Coronary artery (tissue), 2 donors: ENCODE measurements around the gene TAOK3.

Experiments
- DNase-seq: peaks from one replicate; pipeline ENCODE4 v3.0.0-alpha.2; 2017; ENCODE audit warnings: low spot score
- H3K27ac ChIP-seq, 2 donors: fragments of 200-600 bp; sonication (generic); one replicate each; pipeline ENCODE4 v1.5.1; 2016 to 2019
- H3K4me3 ChIP-seq: fragments of 200-600 bp; sonication (generic); 2 replicates; pipeline ENCODE4 v1.5.1; 2016; ENCODE audit warnings: mild to moderate bottlenecking, moderate library complexity
- CTCF ChIP-seq: fragments of 200-600 bp; sonication (generic); IDR thresholded peaks from one replicate; pipeline ENCODE4 v1.5.1; 2019; ENCODE audit warnings: antibody characterized with exemption

The TAOK3 gene

GRCh38 chr12:118337194-118337838, 35.4 kb downstream of the TAOK3 start:
- DNase-seq, result no peak
- no peak for TF ChIP-seq CTCF
- H3K4me3 ChIP-seq, result no peak overlapping the region
- H3K27ac ChIP-seq, result no peak overlapping the region

GRCh38 chr12:118336123-118336522, 36.6 kb downstream of the TAOK3 start:
- no peak overlapping the region for H3K27ac ChIP-seq
- no peak for TF ChIP-seq CTCF
- H3K4me3 ChIP-seq, result no peak overlapping the region
- no peak for DNase-seq

- Histone ChIP-seq H3K4me3 (no peak overlapping the region), H3K27ac (no peak overlapping the region)
- no peak for DNase-seq
- TF ChIP-seq CTCF, result no peak
Observed at GRCh38 chr12:118334939-118335567, 37.7 kb downstream of the TAOK3 start.

DNA sequence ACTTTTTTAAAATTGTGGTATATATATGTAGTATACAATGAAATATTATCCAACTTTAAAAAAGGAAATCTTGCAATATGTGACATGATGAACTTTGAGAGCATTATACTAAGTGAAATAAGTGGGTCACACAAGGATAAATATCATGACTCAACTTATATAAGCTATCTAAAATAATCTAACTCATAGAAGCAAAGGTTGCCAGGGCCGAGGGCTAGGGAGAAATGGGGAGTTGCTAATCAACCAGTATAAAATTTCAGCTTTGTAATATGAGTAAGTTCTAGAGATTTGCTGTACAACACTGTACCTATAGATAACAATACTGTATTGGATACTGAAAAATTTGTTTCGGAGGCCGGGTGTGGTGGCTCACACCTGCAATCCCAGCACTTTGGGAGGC, 38.5 kb downstream of the TAOK3 start:
- H3K27ac ChIP-seq, result no peak overlapping the region
- TF ChIP-seq CTCF, result no peak
- DNase-seq, result no peak
- H3K4me3 ChIP-seq, result no peak overlapping the region

DNA sequence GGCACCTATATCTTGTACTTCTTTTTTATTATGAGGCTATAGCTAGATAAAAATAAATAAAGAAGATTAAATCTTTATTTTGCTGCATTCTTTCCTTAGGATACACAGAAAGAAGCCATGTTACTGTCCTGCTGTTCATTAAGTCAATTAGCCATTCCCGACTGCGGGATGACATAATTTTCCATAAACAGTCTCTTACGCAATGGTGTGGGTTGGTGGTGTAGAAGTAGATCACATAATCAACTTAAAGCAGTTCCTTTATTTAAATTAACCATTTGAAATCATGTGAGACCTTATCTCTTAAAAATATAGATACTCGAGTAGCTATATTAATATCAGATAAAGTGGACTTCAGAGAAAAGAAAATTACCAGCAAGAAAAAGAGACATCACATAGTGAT, 40.2 kb downstream of the TAOK3 start:
- TF ChIP-seq CTCF, result no peak
- H3K27ac ChIP-seq, result no peak overlapping the region

DNA sequence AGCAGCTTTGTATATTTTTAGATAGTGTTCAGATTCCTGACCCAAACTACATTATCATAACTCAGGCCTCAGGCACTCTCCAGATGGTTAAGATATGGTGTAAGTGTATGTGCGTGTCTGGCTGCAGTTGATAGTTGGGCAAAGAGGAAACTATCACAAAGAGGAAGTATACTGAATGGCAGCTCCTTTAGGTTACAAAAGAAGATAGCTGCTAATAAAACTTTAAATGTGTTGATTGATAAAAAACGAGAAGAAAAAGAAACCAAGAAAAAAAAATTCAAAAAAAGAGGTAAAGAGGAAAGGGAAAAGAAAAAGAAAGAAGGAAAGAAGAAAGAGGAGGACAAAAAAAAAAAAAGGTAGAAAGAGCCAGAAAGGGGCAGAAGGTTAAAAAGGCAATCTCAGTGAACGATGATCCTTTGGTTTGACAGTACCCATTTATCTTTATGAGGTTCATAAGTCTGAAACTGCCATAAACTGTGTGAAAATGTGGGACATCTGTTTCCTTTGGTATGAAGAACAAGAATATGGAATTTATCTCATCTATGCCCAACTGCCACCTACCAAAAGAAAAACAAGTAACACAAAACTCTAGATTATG, 42.2 kb downstream of the TAOK3 start:
- Histone ChIP-seq H3K4me3 (no peak overlapping the region), H3K27ac (no peak overlapping the region)
- no peak for DNase-seq
- TF ChIP-seq CTCF, result no peak

More for the DNA sequence above, 40.2 kb downstream of the TAOK3 start:
- no peak overlapping the region for H3K4me3 ChIP-seq
- DNase-seq, result no peak
